GM12878 (cell line): ENCODE data around the gene ASXL2.
"Not testable (repeated sequence)": the region's sequence is repeated elsewhere in the genome, so short reads cannot be mapped to it uniquely, and the experiment has no call there.

Experiments
- BCL11A ChIP-seq: IDR thresholded peaks from 2 replicates; pipeline ENCODE4 v1.6.1; 2011; ENCODE audit warnings: low read depth, low read length
- NR2C1 ChIP-seq: fragments of 450-650 bp; IDR thresholded peaks from 2 replicates; pipeline ENCODE4 v1.6.1; 2017; ENCODE audit warnings: antibody characterized with exemption, mild to moderate bottlenecking, moderate library complexity
- POLR2AphosphoS5 ChIP-seq: IDR thresholded peaks from 2 replicates; pipeline ENCODE4 v1.6.1; 2011; ENCODE audit warnings: mild to moderate bottlenecking, low read length, inconsistent platforms
- SP1 ChIP-seq: IDR thresholded peaks from one replicate; pipeline ENCODE4 v1.6.1; 2011; ENCODE audit warnings: low read depth, low read length
- TARDBP ChIP-seq: IDR thresholded peaks from 2 replicates; pipeline ENCODE4 v1.6.1; 2016; ENCODE audit warnings: borderline replicate concordance
- USF2 ChIP-seq: IDR thresholded peaks from 2 replicates; pipeline ENCODE4 v1.6.1; 2011; ENCODE audit warnings: low read depth, low read length, improper control_type of control experiment, borderline replicate concordance
- YY1 ChIP-seq: IDR thresholded peaks from 2 replicates; pipeline ENCODE4 v1.6.1; 2011; ENCODE audit warnings: low read depth, mild to moderate bottlenecking, low read length
- ZBTB11 ChIP-seq: fragments of 450-650 bp; formaldehyde crosslinking; IDR thresholded peaks from 2 replicates; pipeline ENCODE4 v1.5.0; 2022; ENCODE audit warnings: mild to moderate bottlenecking, missing genetic modification characterization

GRCh38 chr2:25915944-25916772 lies 37.9 kb upstream of the ASXL2 start:
- not testable (repeated sequence) for TF ChIP-seq ZBTB11 (CRISPR knock-in tag); BCL11A; USF2; YY1; POLR2AphosphoS5; TARDBP; SP1; NR2C1
